ENCODE measurements around the gene APOBEC4. TPM values are rescaled to one million over a fixed set of nuclear protein-coding genes. Genes with fewer than 3 reads are reported as not detected.

The APOBEC4 gene
- total RNA-seq, 1 experiment from 2014 or later = not detected

GRCh38 chr1:183694066-183694465, 41.0 kb upstream of the APOBEC4 start:
- Mint-ChIP-seq H3K9me3 (ENCODE audit: unreplicated experiment) (no peaks in the 10 kb centered on the region), H3K36me3 (ENCODE audit: insufficient read depth, unreplicated experiment) (peaks cover 5% of the 10 kb centered on the region), H3K27ac (ENCODE audit: low read depth, unreplicated experiment) (no peak overlapping the region), H3K4me3 (ENCODE audit: unreplicated experiment) (no peak overlapping the region), H3K27me3 (ENCODE audit: insufficient read depth, unreplicated experiment) (no peaks in the 10 kb centered on the region), H3K4me1 (ENCODE audit: insufficient read depth, unreplicated experiment) (no peaks in the 10 kb centered on the region)
- intact Hi-C loops (cut with micrococcal nuclease) = no loop called here
- ChIA-PET CTCF (interaction anchor here (0.5 to 3.9 kb wide), 9 partner anchors 9 to 1473 kb away, joined by 3 to 65 read pairs (median 5); no protein-coding TSS in a partner anchor), POLR2A (interaction anchor here (0.6 to 1.2 kb wide), 3 partner anchors 29 to 1032 kb away, joined by 3 read pairs; no protein-coding TSS in a partner anchor)
- no TSS peak for BruUV-seq (replicated peaks)
- no peak for DNase-seq (ENCODE audit: unreplicated experiment)
- no peak for TF ChIP-seq CTCF (IDR thresholded peaks at IDR 0.05; ENCODE audit: unreplicated experiment)

GRCh38 chr1:183693521-183693920, 40.4 kb upstream of the APOBEC4 start:
- ChIA-PET CTCF (interaction anchor here (0.6 to 3.9 kb wide), 6 partner anchors 9 to 199 kb away, joined by 3 to 65 read pairs (median 5); no protein-coding TSS in a partner anchor), POLR2A (interaction anchor here (0.6 to 1.1 kb wide), 2 partner anchors 29 to 1033 kb away, joined by 3 read pairs; no protein-coding TSS in a partner anchor)
- TF ChIP-seq CTCF (IDR thresholded peaks at IDR 0.05; ENCODE audit: unreplicated experiment) = no peak
- intact Hi-C loops (cut with micrococcal nuclease) = no loop called here
- no TSS peak for BruUV-seq (replicated peaks)
- H3K4me3 Mint-ChIP-seq (ENCODE audit: unreplicated experiment) = no peak overlapping the region
- no peaks in the 10 kb centered on the region for H3K9me3 Mint-ChIP-seq (ENCODE audit: unreplicated experiment)
- no peak overlapping the region for H3K27ac Mint-ChIP-seq (ENCODE audit: low read depth, unreplicated experiment)
- H3K27me3 Mint-ChIP-seq (ENCODE audit: insufficient read depth, unreplicated experiment) = no peaks in the 10 kb centered on the region
- no peaks in the 10 kb centered on the region for H3K4me1 Mint-ChIP-seq (ENCODE audit: insufficient read depth, unreplicated experiment)
- peaks cover 5% of the 10 kb centered on the region for H3K36me3 Mint-ChIP-seq (ENCODE audit: insufficient read depth, unreplicated experiment)
- no peak for DNase-seq (ENCODE audit: unreplicated experiment)

DNA sequence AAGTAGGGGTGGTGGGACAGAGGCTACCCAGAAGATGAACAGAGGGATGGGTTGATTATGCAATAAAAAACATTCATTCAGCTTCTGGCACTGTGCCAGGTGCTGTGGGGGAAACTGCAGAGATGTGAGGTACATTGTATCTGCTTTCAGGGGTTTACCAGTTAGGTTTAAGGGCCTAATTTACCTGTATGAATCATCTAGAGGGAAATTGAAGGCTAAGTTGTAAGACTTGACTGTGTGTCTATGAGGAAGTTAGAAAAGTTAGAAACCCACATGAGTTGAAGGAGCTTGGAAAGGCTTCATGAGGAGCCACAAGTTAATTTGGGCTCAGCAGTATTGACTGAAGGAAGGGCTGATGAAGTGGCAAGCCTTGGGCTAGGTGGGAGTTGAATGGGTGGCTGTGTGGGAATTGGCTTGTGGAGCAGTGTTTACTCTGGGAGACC, 36.7 kb upstream of the APOBEC4 start:
- Mint-ChIP-seq H3K4me1 (ENCODE audit: insufficient read depth, unreplicated experiment) (no peaks in the 10 kb centered on the region), H3K27me3 (ENCODE audit: insufficient read depth, unreplicated experiment) (no peaks in the 10 kb centered on the region), H3K4me3 (ENCODE audit: unreplicated experiment) (no peak overlapping the region), H3K27ac (ENCODE audit: low read depth, unreplicated experiment) (no peak overlapping the region), H3K9me3 (ENCODE audit: unreplicated experiment) (no peaks in the 10 kb centered on the region), H3K36me3 (ENCODE audit: insufficient read depth, unreplicated experiment) (no peaks in the 10 kb centered on the region)
- TF ChIP-seq CTCF (IDR thresholded peaks at IDR 0.05; ENCODE audit: unreplicated experiment) = no peak
- DNase-seq (ENCODE audit: unreplicated experiment) = peak; percentile 27
- BruUV-seq (replicated peaks) = no TSS peak
- ChIA-PET POLR2A (interaction anchor here (0.7 to 1.1 kb wide), 2 partner anchors 89 to 234 kb away, joined by 3 read pairs; no protein-coding TSS in a partner anchor), CTCF (interaction anchor here (0.5 to 2.1 kb wide), 6 partner anchors 8 to 226 kb away, joined by 3 to 9 read pairs (median 4); no protein-coding TSS in a partner anchor)
- intact Hi-C loops (cut with micrococcal nuclease) = no loop called here

DNA sequence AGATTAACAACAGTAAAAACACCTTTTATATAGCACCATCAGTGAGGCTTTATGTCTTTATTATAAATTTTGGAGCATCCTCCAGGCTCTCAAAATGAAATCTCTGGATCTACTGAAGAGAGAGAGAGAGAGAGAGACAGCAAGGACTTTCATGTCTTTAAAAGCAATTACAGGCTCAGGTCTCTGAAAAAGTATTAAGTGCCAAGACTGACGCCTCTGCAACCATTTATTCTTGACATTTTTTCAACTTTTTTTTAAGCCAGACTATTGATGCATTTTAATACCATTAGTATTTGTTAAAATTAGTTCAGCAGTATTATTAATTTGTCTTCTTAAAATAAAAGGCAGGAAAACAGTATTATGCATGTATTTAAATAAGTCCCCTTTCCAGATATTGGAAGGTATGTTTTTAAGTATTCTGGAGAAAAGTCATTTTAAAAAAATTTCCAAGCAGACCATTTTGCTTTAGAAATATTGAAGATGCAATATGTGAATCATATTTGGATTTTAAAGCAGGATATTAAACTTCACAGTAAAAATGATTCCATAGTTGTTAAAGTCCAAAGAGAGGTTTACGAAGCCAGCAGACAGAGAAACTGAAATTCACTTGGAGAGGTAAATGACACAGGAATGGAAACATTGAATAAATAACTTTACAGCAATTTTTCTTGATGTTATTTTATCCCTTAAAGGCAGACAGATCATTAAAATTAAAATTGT, 35.4 kb upstream of the APOBEC4 start:
- no TSS peak for BruUV-seq (replicated peaks)
- no peaks in the 10 kb centered on the region for H3K9me3 Mint-ChIP-seq (ENCODE audit: unreplicated experiment)
- H3K27me3 Mint-ChIP-seq (ENCODE audit: insufficient read depth, unreplicated experiment) = no peaks in the 10 kb centered on the region
- intact Hi-C loops (cut with micrococcal nuclease) = no loop called here
- ChIA-PET POLR2A (interaction anchor here (0.6 kb wide), 1 partner anchor 628 kb away, joined by 3 read pairs; no protein-coding TSS in a partner anchor), CTCF (interaction anchor here (0.8 kb wide), 1 partner anchor 78 kb away, joined by 3 read pairs; no protein-coding TSS in a partner anchor)
- TF ChIP-seq CTCF (IDR thresholded peaks at IDR 0.05; ENCODE audit: unreplicated experiment) = no peak
- H3K36me3 Mint-ChIP-seq (ENCODE audit: insufficient read depth, unreplicated experiment) = no peaks in the 10 kb centered on the region
- no peaks in the 10 kb centered on the region for H3K4me1 Mint-ChIP-seq (ENCODE audit: insufficient read depth, unreplicated experiment)
- no peak overlapping the region for H3K27ac Mint-ChIP-seq (ENCODE audit: low read depth, unreplicated experiment)
- no peak for DNase-seq (ENCODE audit: unreplicated experiment)
- H3K4me3 Mint-ChIP-seq (ENCODE audit: unreplicated experiment) = no peak overlapping the region
